Effector memory CD8-positive, alpha-beta T cell (primary cell): ENCODE results near the gene IL17F.

ENCODE experiments used
- ATAC-seq: fragments of 150-1000 bp; cut with Tn5 transposase; replicated peaks from 2 replicates; pipeline ENCODE4 v1.10.0; 2021; ENCODE audit warnings: mild to moderate bottlenecking, moderate library complexity
- DNase-seq, 3 experiments: peaks; one replicate each; pipeline ENCODE4 v3.0.0; 2021
- H3K27ac Mint-ChIP-seq, 2 donors: one replicate each; pipeline ENCODE4 v1.8.0; 2022; ENCODE audit warnings: mild to moderate bottlenecking in 2 of 2, mixed read lengths in 2 of 2, moderate library complexity in 2 of 2
- H3K27me3 Mint-ChIP-seq, 2 donors: one replicate each; pipeline ENCODE4 v1.8.0; 2022; ENCODE audit warnings: mixed read lengths in 2 of 2
- H3K36me3 Mint-ChIP-seq: one replicate; pipeline ENCODE4 v1.8.0; 2022; ENCODE audit warnings: mild to moderate bottlenecking, moderate library complexity, mixed read lengths; ENCODE audit not compliant: insufficient read depth
- H3K4me1 Mint-ChIP-seq, 2 donors: one replicate each; pipeline ENCODE4 v1.8.0; 2022; ENCODE audit warnings: low read depth in 2 of 2, mixed read lengths in 2 of 2
- H3K4me3 Mint-ChIP-seq, 2 donors: one replicate each; pipeline ENCODE4 v1.8.0; 2022; ENCODE audit warnings: mild to moderate bottlenecking in 2 of 2, mixed read lengths in 2 of 2, moderate library complexity in 2 of 2
- H3K9me3 Mint-ChIP-seq, 2 donors: one replicate each; pipeline ENCODE4 v1.8.0; 2022; ENCODE audit warnings: mixed read lengths in 2 of 2

Gene IL17F

DNA sequence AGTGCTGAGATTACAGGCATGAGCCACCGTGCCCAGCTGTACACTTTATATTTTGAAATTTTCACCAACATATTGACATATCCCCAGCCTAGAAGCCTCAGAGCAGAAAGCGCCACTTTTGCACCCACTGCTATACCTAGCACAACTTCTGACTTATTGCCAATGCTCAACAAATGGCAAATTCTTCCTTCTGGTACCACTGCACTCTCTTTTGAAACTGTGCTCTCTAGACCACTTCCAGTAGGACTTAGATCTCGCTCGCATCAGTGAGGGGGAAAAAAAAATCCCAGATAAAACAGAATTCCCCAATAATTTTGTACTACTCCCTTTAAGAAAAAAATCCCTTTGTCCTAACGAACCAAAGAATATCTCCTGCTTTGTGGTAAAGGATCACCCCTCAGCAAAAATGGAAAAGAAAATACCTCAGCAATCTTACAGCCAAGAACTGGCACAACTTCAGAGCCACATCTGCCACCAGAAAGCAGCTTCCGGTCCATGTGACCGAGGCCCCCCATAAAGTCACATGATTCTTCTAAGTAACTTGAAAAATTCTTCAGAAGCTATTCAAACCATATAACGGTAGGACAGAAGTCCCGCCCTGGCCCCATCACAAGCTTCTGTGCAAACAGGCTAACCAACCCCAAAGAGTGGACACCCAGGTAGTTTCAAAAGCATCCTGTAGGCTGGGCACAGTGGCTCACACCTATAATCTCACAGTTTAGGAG lies 18.5 kb upstream of the IL17F start:
- H3K4me3 Mint-ChIP-seq = no peak overlapping the region
- H3K36me3 Mint-ChIP-seq = peaks cover 47% of the 10 kb centered on the region
- H3K4me1 Mint-ChIP-seq = peaks cover 0 to 2% of the 10 kb centered on the region in 2 donors
- no peaks in the 10 kb centered on the region for H3K9me3 Mint-ChIP-seq
- H3K27ac Mint-ChIP-seq = no peak overlapping the region
- ATAC-seq = no peak
- no peak for DNase-seq
- no peaks in the 10 kb centered on the region for H3K27me3 Mint-ChIP-seq

- H3K36me3 Mint-ChIP-seq = peaks cover 31% of the 10 kb centered on the region
- H3K4me3 Mint-ChIP-seq = no peak overlapping the region
- H3K27me3 Mint-ChIP-seq = peaks cover 0 to 7% of the 10 kb centered on the region in 2 donors
- ATAC-seq = no peak
- DNase-seq = no peak
- no peaks in the 10 kb centered on the region for H3K4me1 Mint-ChIP-seq
- no peaks in the 10 kb centered on the region for H3K9me3 Mint-ChIP-seq
- no peak overlapping the region for H3K27ac Mint-ChIP-seq
Measured at GRCh38 chr6:52261229-52261628, 16.9 kb upstream of the IL17F start.

- H3K27ac Mint-ChIP-seq = no peak overlapping the region
Measured at GRCh38 chr6:52260634-52261033, 16.3 kb upstream of the IL17F start.

GRCh38 chr6:52255434-52255833 lies 11.1 kb upstream of the IL17F start:
- DNase-seq (no peak), ATAC-seq (no peak)
- H3K27ac Mint-ChIP-seq = no peak overlapping the region
- H3K4me3 Mint-ChIP-seq = no peak overlapping the region
- H3K27me3 Mint-ChIP-seq = peaks cover 43 to 61% of the 10 kb centered on the region in 2 donors
- H3K4me1 Mint-ChIP-seq = peaks cover 0 to 5% of the 10 kb centered on the region in 2 donors
- H3K36me3 Mint-ChIP-seq = no peaks in the 10 kb centered on the region
- H3K9me3 Mint-ChIP-seq = no peaks in the 10 kb centered on the region

More at GRCh38 chr6:52260634-52261033, 16.3 kb upstream of the IL17F start:
- no peak for DNase-seq
- Mint-ChIP-seq H3K36me3 (peaks cover 26% of the 10 kb centered on the region), H3K27me3 (peaks cover 0 to 13% of the 10 kb centered on the region in 2 donors), H3K4me3 (no peak overlapping the region), H3K9me3 (no peaks in the 10 kb centered on the region), H3K4me1 (no peaks in the 10 kb centered on the region)
- no peak for ATAC-seq

GRCh38 chr6:52254731-52255378 lies 10.6 kb upstream of the IL17F start:
- peaks cover 48 to 67% of the 10 kb centered on the region in 2 donors for H3K27me3 Mint-ChIP-seq
- ATAC-seq (no peak), DNase-seq (no peak)
- H3K27ac Mint-ChIP-seq = no peak overlapping the region
- peaks cover 0 to 5% of the 10 kb centered on the region in 2 donors for H3K4me1 Mint-ChIP-seq
- no peak overlapping the region for H3K4me3 Mint-ChIP-seq
- H3K36me3 Mint-ChIP-seq = no peaks in the 10 kb centered on the region
- H3K9me3 Mint-ChIP-seq = no peaks in the 10 kb centered on the region

GRCh38 chr6:52253494-52253893 lies 9.2 kb upstream of the IL17F start:
- H3K36me3 Mint-ChIP-seq = no peaks in the 10 kb centered on the region
- ATAC-seq (no peak), DNase-seq (no peak)
- peaks cover 52 to 80% of the 10 kb centered on the region in 2 donors for H3K27me3 Mint-ChIP-seq
- H3K4me1 Mint-ChIP-seq = peaks cover 0 to 5% of the 10 kb centered on the region in 2 donors
- H3K4me3 Mint-ChIP-seq = no peak overlapping the region
- no peaks in the 10 kb centered on the region for H3K9me3 Mint-ChIP-seq
- no peak overlapping the region for H3K27ac Mint-ChIP-seq

DNA sequence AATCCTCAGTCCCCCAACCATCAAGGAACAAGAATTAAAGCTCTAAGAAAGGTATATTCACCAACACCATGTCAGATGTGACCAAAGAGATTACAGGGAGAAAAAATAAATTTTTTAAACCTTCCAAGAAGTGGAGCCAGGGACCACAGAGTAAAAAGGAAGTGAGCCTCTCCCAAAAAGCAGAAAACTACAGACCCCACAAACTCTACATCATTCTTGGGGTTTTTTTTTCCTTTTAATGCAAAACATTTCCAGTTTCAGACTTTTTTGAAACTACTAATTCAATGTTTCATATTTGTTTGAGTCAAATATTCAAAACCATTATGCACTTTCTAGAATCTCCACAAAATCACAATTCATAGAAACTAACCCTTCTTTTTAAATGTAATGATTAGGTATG lies 6.8 kb upstream of the IL17F start:
- DNase-seq = no peak
- Mint-ChIP-seq H3K4me3 (no peak overlapping the region), H3K27me3 (peaks cover 64 to 93% of the 10 kb centered on the region in 2 donors), H3K27ac (no peak overlapping the region), H3K36me3 (peaks cover 2% of the 10 kb centered on the region), H3K4me1 (peaks cover 0 to 5% of the 10 kb centered on the region in 2 donors), H3K9me3 (no peaks in the 10 kb centered on the region)
- ATAC-seq = no peak

DNA sequence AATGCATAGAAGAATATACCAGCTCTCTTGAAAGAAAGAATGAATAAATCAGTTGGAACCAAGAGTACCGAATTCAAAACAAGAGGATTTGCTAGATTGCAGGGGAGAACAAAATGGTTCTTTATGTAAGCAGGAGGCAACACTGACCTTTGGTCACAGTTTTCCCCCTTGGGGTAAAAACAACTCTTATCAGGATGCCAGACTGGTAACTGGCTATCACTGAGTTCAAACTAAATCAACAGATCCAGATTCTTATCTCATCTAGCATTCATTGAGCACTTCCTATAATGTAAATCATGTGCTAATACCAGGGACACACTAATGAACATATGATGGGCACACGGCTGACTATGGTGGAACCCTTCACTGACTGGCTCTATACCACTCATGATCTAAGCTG lies 4.8 kb upstream of the IL17F start:
- Mint-ChIP-seq H3K36me3 (peaks cover 5% of the 10 kb centered on the region), H3K4me3 (no peak overlapping the region), H3K4me1 (peaks cover 0 to 5% of the 10 kb centered on the region in 2 donors), H3K9me3 (no peaks in the 10 kb centered on the region), H3K27me3 (peaks cover 54 to 93% of the 10 kb centered on the region in 2 donors), H3K27ac (no peak overlapping the region)
- no peak for ATAC-seq
- DNase-seq = no peak

- H3K27ac Mint-ChIP-seq = no peak overlapping the region
- peaks cover 5% of the 10 kb centered on the region for H3K36me3 Mint-ChIP-seq
- H3K9me3 Mint-ChIP-seq = no peaks in the 10 kb centered on the region
- DNase-seq (no peak), ATAC-seq (no peak)
- H3K4me3 Mint-ChIP-seq = no peak overlapping the region
- H3K4me1 Mint-ChIP-seq = no peaks in the 10 kb centered on the region
- H3K27me3 Mint-ChIP-seq = peaks cover 40 to 82% of the 10 kb centered on the region in 2 donors
Measured at GRCh38 chr6:52245425-52245824, 1.1 kb upstream of the IL17F start.

GRCh38 chr6:52243282-52243893 lies 912 bp downstream of the IL17F start:
- ATAC-seq (no peak), DNase-seq (no peak)
- Mint-ChIP-seq H3K27ac (no peak overlapping the region), H3K27me3 (peaks cover 46 to 82% of the 10 kb centered on the region in 2 donors), H3K36me3 (peaks cover 5% of the 10 kb centered on the region), H3K4me1 (no peaks in the 10 kb centered on the region), H3K4me3 (no peak overlapping the region), H3K9me3 (no peaks in the 10 kb centered on the region)

DNA sequence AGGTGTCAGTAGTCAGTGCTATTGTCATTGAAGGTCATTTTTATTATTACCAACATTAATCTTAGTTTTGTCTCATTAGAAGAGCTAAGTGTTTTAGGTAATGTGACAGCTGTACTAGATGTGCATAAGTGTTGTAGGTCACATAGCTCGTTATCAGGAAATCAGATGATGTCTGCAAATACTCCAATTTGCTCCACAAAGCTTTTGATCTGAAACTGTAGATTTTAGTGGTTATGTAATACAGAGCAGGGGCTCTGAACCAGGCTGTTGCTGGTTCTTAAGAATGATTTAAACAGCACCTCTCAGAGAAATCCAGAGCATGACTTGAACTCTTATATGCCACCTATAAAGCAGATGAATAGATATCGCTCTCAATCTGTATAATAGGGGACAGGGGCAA lies 2.5 kb downstream of the IL17F start:
- no peak for ATAC-seq
- H3K27ac Mint-ChIP-seq = no peak overlapping the region
- H3K27me3 Mint-ChIP-seq = peaks cover 55 to 84% of the 10 kb centered on the region in 2 donors
- no peak for DNase-seq
- no peaks in the 10 kb centered on the region for H3K4me1 Mint-ChIP-seq
- no peak overlapping the region for H3K4me3 Mint-ChIP-seq
- H3K9me3 Mint-ChIP-seq = no peaks in the 10 kb centered on the region
- peaks cover 3% of the 10 kb centered on the region for H3K36me3 Mint-ChIP-seq

GRCh38 chr6:52233975-52234823 lies 10.1 kb downstream of the IL17F start:
- Mint-ChIP-seq H3K4me3 (no peak overlapping the region), H3K36me3 (no peaks in the 10 kb centered on the region), H3K27ac (no peak overlapping the region), H3K27me3 (peaks cover 64 to 76% of the 10 kb centered on the region in 2 donors), H3K9me3 (no peaks in the 10 kb centered on the region), H3K4me1 (peaks cover 6% of the 10 kb centered on the region in 2 donors)
- ATAC-seq (no peak), DNase-seq (no peak)

GRCh38 chr6:52233005-52233404 lies 11.3 kb downstream of the IL17F start:
- Mint-ChIP-seq H3K9me3 (no peaks in the 10 kb centered on the region), H3K4me1 (peaks cover 6% of the 10 kb centered on the region in 2 donors), H3K4me3 (no peak overlapping the region), H3K27ac (no peak overlapping the region), H3K36me3 (no peaks in the 10 kb centered on the region), H3K27me3 (peaks cover 57 to 76% of the 10 kb centered on the region in 2 donors)
- ATAC-seq (no peak), DNase-seq (no peak)
